RWPE1 (cell line): Measurements from ENCODE around the gene PPAN.
A peak's percentile ranks its signal among the peaks of the same experiment; 100 is the strongest.

Experiments used
- CTCF ChIA-PET: fragments of 350-600 bp; sonication (Branson Sonifier 250); formaldehyde crosslinking; extraction: SDS; loops from one replicate; lab custom pipeline; 2021; lab: Yijun Ruan, JAX
- POLR2A ChIA-PET: fragments of 400-600 bp; formaldehyde crosslinking; extraction: SDS; loops from one replicate; lab custom pipeline; 2020; ENCODE audit warnings: antibody characterized with exemption; ENCODE audit not compliant: low non-redundant PET; lab: Yijun Ruan, JAX
- DNase-seq: peaks from one replicate; pipeline ENCODE4 v3.0.0; 2012; ENCODE audit warnings: low spot score
- H3K27ac ChIP-seq: fragments of 450-650 bp; 2 replicates; pipeline ENCODE4 v1.5.1; 2017
- CTCF ChIP-seq: fragments of 450-650 bp; conservative IDR thresholded peaks from 2 replicates; pipeline ENCODE4 v1.5.1; 2017; ENCODE audit warnings: low read depth, mild to moderate bottlenecking

PPAN gene

GRCh38 chr19:10141479-10141878 is 35.3 kb downstream of the PPAN start:
- ChIA-PET POLR2A (no interaction called here), CTCF (interaction anchor here (0.6 kb wide), 1 partner anchor 53 kb away, joined by 3 read pairs; the partner anchor contains the start of gene DNMT1)
- no peak for DNase-seq
- H3K27ac ChIP-seq: no peak overlapping the region
- TF ChIP-seq CTCF: no peak

GRCh38 chr19:10141973-10142372 is 35.8 kb downstream of the PPAN start:
- H3K27ac ChIP-seq: 0 out of 2 replicates have a peak overlapping the region, but pooled peaks have one; percentile 9
- POLR2A ChIA-PET: no interaction called here
- no peak for DNase-seq
- no peak for TF ChIP-seq CTCF
- CTCF ChIA-PET: interaction anchor here (0.6 kb wide), 1 partner anchor 52 kb away, joined by 3 read pairs; the partner anchor contains the start of gene DNMT1

GRCh38 chr19:10142701-10143375 is 36.7 kb downstream of the PPAN start:
- TF ChIP-seq CTCF: no peak
- no peak for DNase-seq
- ChIA-PET POLR2A (no interaction called here), CTCF (no interaction called here)
- H3K27ac ChIP-seq: no peak overlapping the region

GRCh38 chr19:10143681-10144080 is 37.5 kb downstream of the PPAN start:
- no peak for TF ChIP-seq CTCF
- ChIA-PET CTCF (no interaction called here), POLR2A (no interaction called here)
- no peak for DNase-seq
- H3K27ac ChIP-seq: no peak overlapping the region

- no peak for DNase-seq
- H3K27ac ChIP-seq: no peak overlapping the region
- ChIA-PET POLR2A (interaction anchor here (0.5 kb wide), 1 partner anchor 1470 kb away, joined by 11 read pairs; no protein-coding TSS in a partner anchor), CTCF (no interaction called here)
- no peak for TF ChIP-seq CTCF
Measured at GRCh38 chr19:10144361-10144760, 38.2 kb downstream of the PPAN start.

GRCh38 chr19:10145031-10145430 is 38.9 kb downstream of the PPAN start:
- no peak for TF ChIP-seq CTCF
- CTCF ChIA-PET: no interaction called here
- H3K27ac ChIP-seq: no peak overlapping the region
- DNase-seq: no peak
- POLR2A ChIA-PET: no interaction called here
